ENCODE measurements around the gene TTC7B. TPM values are rescaled to one million over a fixed set of nuclear protein-coding genes. Genes with fewer than 3 reads are reported as not detected.

TTC7B gene
- total RNA-seq, 1 donor from 2014 or later: 20.6 TPM

DNA sequence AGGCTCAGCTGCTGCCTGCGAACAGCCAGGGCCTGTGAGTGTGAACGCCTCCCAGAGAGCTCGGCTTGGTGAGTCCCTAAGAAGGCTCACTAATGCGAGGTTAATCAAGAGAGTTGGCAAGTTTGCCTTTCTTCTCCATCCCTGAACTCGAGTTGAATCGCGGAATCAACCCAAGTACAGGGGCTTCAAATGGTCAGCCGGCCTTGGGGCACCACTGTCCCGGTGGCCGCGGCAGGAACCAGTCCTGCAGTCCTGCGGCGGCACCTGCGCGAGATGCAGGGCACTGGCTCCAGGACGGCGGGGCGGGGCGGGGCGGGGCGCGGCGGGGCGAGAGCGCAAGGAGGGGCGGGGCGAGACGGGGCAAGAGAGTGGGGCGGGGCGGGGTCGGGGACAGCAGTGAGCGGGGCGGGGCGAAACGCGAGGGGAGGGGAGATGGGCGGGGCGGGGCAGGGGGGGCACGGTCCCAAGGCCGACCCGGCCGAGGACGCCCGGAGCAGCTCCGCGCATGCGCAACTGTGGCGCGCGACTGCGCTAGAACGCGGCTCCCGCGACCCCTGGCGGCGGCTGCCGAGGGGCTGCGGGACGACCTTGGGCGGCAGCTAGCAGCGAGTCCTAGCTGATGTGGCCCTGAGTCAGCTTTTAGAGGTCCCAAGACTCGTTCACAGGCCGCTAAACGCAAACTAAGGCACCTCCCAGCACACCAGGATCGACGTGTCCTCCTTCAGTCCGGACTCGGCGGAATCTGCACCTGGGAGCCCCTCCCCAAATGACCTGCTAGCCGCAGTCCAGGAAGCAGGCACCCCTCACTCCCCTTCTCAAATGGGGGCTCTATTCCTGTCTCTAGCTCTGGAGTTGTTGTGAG, 58.0 kb downstream of the TTC7B start:
- Histone ChIP-seq H3K27ac (no peak overlapping the region), H3K79me2 (ENCODE audit: low read depth) (no peaks in the 10 kb centered on the region), H3K4me1 (peaks cover 4% of the 10 kb centered on the region), H3K36me3 (no peaks in the 10 kb centered on the region), H3K4me2 (peak overlapping the region; percentile 76), H3K9me3 (ENCODE audit: low read depth) (no peaks in the 10 kb centered on the region), H3F3A (ENCODE audit: low read depth) (peaks cover 6% of the 10 kb centered on the region), H3K9ac (no peak overlapping the region), H2AFZ (replicated peaks) (peak overlapping the region; percentile 92), H4K20me1 (ENCODE audit: low read depth) (no peaks in the 10 kb centered on the region), H3K4me3 (peak overlapping the region; percentile 43), H3K27me3 (peaks cover 10% of the 10 kb centered on the region)
- Mint-ChIP-seq H3K27me3 (ENCODE audit: insufficient read depth, low read depth) (peaks cover 5% of the 10 kb centered on the region), H3K36me3 (peaks cover 7% of the 10 kb centered on the region), H3K9me3 (peaks cover 7% of the 10 kb centered on the region), H3K27ac (no peak overlapping the region), H3K4me1 (peaks cover 10% of the 10 kb centered on the region), H3K4me3 (peak overlapping the region; percentile 75)
- TF ChIP-seq, protein P1, sequence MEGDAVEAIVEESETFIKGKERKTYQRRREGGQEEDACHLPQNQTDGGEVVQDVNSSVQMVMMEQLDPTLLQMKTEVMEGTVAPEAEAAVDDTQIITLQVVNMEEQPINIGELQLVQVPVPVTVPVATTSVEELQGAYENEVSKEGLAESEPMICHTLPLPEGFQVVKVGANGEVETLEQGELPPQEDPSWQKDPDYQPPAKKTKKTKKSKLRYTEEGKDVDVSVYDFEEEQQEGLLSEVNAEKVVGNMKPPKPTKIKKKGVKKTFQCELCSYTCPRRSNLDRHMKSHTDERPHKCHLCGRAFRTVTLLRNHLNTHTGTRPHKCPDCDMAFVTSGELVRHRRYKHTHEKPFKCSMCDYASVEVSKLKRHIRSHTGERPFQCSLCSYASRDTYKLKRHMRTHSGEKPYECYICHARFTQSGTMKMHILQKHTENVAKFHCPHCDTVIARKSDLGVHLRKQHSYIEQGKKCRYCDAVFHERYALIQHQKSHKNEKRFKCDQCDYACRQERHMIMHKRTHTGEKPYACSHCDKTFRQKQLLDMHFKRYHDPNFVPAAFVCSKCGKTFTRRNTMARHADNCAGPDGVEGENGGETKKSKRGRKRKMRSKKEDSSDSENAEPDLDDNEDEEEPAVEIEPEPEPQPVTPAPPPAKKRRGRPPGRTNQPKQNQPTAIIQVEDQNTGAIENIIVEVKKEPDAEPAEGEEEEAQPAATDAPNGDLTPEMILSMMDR (IDR thresholded peaks at IDR 0.05): peak; percentile 75
- TF ChIP-seq EZH2 (IDR thresholded peaks at IDR 0.05): no peak
- DNase-seq (ENCODE audit: low spot score): peak; percentile 98

DNA sequence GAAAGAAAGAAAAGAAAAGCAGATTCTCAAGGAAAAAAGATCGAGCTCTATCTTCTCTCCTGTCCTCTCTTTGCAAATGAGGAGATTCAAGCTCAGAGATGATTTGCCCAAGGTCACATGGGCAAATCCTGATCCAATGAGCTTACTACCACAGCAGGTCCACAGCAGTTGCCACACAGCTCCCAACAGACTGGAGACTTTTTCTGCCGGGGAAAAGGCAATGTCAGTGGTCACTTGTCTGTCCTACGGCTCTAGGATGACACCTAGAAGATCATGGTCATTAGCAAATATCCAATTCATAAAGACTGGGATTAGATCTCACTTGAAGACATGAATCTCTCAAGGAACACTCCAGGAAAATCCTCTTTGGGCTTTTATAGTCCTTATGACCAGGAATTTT, 58.8 kb downstream of the TTC7B start:
- peak overlapping the region; percentile 76 for H3K4me2 ChIP-seq
- H3K9ac ChIP-seq: no peak overlapping the region
- Mint-ChIP-seq H3K9me3 (no peaks in the 10 kb centered on the region), H3K27ac (no peak overlapping the region), H3K36me3 (peaks cover 5% of the 10 kb centered on the region), H3K4me3 (peak overlapping the region; percentile 75), H3K4me1 (peaks cover 10% of the 10 kb centered on the region), H3K27me3 (ENCODE audit: insufficient read depth, low read depth) (peaks cover 5% of the 10 kb centered on the region)
- no peaks in the 10 kb centered on the region for H3K36me3 ChIP-seq
- H3F3A ChIP-seq (ENCODE audit: low read depth): peaks cover 6% of the 10 kb centered on the region
- H4K20me1 ChIP-seq (ENCODE audit: low read depth): no peaks in the 10 kb centered on the region
- no peaks in the 10 kb centered on the region for H3K79me2 ChIP-seq (ENCODE audit: low read depth)
- peak overlapping the region; percentile 43 for H3K4me3 ChIP-seq
- H3K4me1 ChIP-seq: peaks cover 4% of the 10 kb centered on the region
- H3K9me3 ChIP-seq (ENCODE audit: low read depth): no peaks in the 10 kb centered on the region
- no peak overlapping the region for H3K27ac ChIP-seq
- no peak for DNase-seq (ENCODE audit: low spot score)
- TF ChIP-seq, protein P1 (IDR thresholded peaks at IDR 0.05): no peak
- TF ChIP-seq EZH2phosphoT487 (IDR thresholded peaks at IDR 0.05) (no peak), EZH2 (IDR thresholded peaks at IDR 0.05) (no peak)
- H2AFZ ChIP-seq (replicated peaks): no peak overlapping the region
- peaks cover 10% of the 10 kb centered on the region for H3K27me3 ChIP-seq

DNA sequence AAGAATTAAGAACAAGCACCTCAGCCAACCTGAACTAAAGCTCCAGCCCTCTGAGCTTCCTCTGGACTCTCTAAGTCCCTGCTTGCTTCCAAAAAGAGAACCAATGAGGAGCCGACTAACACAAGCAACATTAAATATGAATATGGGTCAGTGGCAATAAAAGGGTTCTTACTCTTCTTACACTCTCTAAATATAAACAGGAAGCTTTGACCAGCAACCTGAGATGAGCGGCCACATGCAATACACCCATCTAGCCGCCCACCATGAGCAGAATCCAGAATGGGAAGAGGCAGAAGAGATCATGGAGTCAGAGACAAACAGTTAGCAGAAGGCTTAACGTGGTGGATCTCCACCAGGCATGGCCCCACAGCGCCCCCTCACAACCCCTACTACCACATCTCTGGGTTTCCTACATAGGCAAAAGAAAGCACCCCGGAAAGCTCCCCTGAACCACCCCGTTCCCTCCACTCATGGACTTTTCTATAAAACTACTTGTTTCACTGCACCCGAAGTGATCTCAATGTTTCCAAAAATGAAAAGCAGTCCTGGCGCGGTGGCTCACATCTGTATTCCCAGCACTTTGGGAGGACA, 59.4 kb downstream of the TTC7B start:
- H3K9me3 Mint-ChIP-seq: no peaks in the 10 kb centered on the region
- H3K4me1 Mint-ChIP-seq: peaks cover 10% of the 10 kb centered on the region
- no peak overlapping the region for H2AFZ ChIP-seq (replicated peaks)
- no peak for TF ChIP-seq EZH2 (IDR thresholded peaks at IDR 0.05)
- TF ChIP-seq, protein P1 (IDR thresholded peaks at IDR 0.05): peak; percentile 39
- TF ChIP-seq EZH2phosphoT487 (IDR thresholded peaks at IDR 0.05): no peak
- peaks cover 10% of the 10 kb centered on the region for H3K27me3 ChIP-seq
- H3F3A ChIP-seq (ENCODE audit: low read depth): peaks cover 6% of the 10 kb centered on the region
- no peaks in the 10 kb centered on the region for H3K9me3 ChIP-seq (ENCODE audit: low read depth)
- H3K79me2 ChIP-seq (ENCODE audit: low read depth): no peaks in the 10 kb centered on the region
- peaks cover 2% of the 10 kb centered on the region for H3K36me3 Mint-ChIP-seq
- H3K27ac ChIP-seq: no peak overlapping the region
- H3K4me3 ChIP-seq: no peak overlapping the region
- peak; percentile 42 for DNase-seq (ENCODE audit: low spot score)
- no peak overlapping the region for H3K27ac Mint-ChIP-seq
- H3K9ac ChIP-seq: no peak overlapping the region
- H3K4me3 Mint-ChIP-seq: peak overlapping the region; percentile 75
- no peaks in the 10 kb centered on the region for H3K36me3 ChIP-seq
- H3K27me3 Mint-ChIP-seq (ENCODE audit: insufficient read depth, low read depth): peaks cover 5% of the 10 kb centered on the region
- no peak overlapping the region for H3K4me2 ChIP-seq
- H4K20me1 ChIP-seq (ENCODE audit: low read depth): no peaks in the 10 kb centered on the region
- peaks cover 4% of the 10 kb centered on the region for H3K4me1 ChIP-seq

All from neural progenitor cell (in vitro differentiated cells).